ENCODE measurements around the gene ABHD5. TPM values are rescaled to one million over a fixed set of nuclear protein-coding genes. Genes with fewer than 3 reads are reported as not detected.

ABHD5 gene
- polyA plus RNA-seq, 1 of the 3 experiments (the other 2 are of a cell fraction) = 10.4 TPM

GRCh38 chr3:43718296-43718695 lies 27.6 kb downstream of the ABHD5 start:
- H3K4me2 ChIP-seq = no peak overlapping the region
- H3K36me3 ChIP-seq (replicated peaks in 1 of 2; ENCODE audit: control insufficient read depth in 1 of 2, insufficient read depth in 2 of 2, low read length in 1 of 2) = peaks cover 30 to 42% of the 10 kb centered on the region in 2 experiments
- H3K79me2 ChIP-seq (ENCODE audit: insufficient read depth) = no peaks in the 10 kb centered on the region
- no peaks in the 10 kb centered on the region for H4K20me1 ChIP-seq (ENCODE audit: insufficient read depth)
- no peak overlapping the region for H3K27ac ChIP-seq (ENCODE audit: low read depth in 2 of 2, low read length in 1 of 2)
- no peaks in the 10 kb centered on the region for H3K9me3 ChIP-seq
- H3F3A ChIP-seq (replicated peaks; ENCODE audit: insufficient read depth) = no peaks in the 10 kb centered on the region
- ChIA-PET CTCF (no interaction called here), POLR2A (no interaction called here)
- 94% methylated on average over 2 of the region's 2 CpGs for WGBS (ENCODE audit: low lambda C conversion rate)
- H3K4me1 ChIP-seq (ENCODE audit: control insufficient read depth in 1 of 2, insufficient read depth in 2 of 2, low read depth in 1 of 2, low read length in 1 of 2) = no peaks in the 10 kb centered on the region
- H3K4me3 ChIP-seq (ENCODE audit: low read depth in 2 of 2, low read length in 1 of 2) = no peak overlapping the region
- no peak for DNase-seq
- no peak overlapping the region for H2AFZ ChIP-seq (ENCODE audit: low read depth)
- H3K9me2 ChIP-seq = no peaks in the 10 kb centered on the region
- TF ChIP-seq YY1 (IDR thresholded peaks at IDR 0.05; ENCODE audit: low read depth) (no peak), NFIC (IDR thresholded peaks at IDR 0.05; ENCODE audit: borderline replicate concordance) (no peak), FOXJ3 (CRISPR knock-in tag; IDR thresholded peaks at IDR 0.05) (no peak)
- H3K27me3 ChIP-seq (ENCODE audit: insufficient read depth) = no peaks in the 10 kb centered on the region
- H3K9ac ChIP-seq = no peak overlapping the region

- WGBS (ENCODE audit: low lambda C conversion rate) = 62% methylated on average over 3 of the region's 3 CpGs
These were observed 32.5 kb downstream of the ABHD5 start for GRCh38 chr3:43723121-43723734.

GRCh38 chr3:43726521-43726920 lies 35.8 kb downstream of the ABHD5 start:
- POLR2A ChIA-PET = no interaction called here
- peaks cover 0 to 3% of the 10 kb centered on the region in 2 experiments for H3K36me3 ChIP-seq (replicated peaks in 1 of 2; ENCODE audit: control insufficient read depth in 1 of 2, insufficient read depth in 2 of 2, low read length in 1 of 2)
- no peaks in the 10 kb centered on the region for H3K9me3 ChIP-seq
- H3K79me2 ChIP-seq (ENCODE audit: insufficient read depth) = no peaks in the 10 kb centered on the region
- H3F3A ChIP-seq (replicated peaks; ENCODE audit: insufficient read depth) = no peaks in the 10 kb centered on the region
- no peak overlapping the region for H3K4me3 ChIP-seq (ENCODE audit: low read depth in 2 of 2, low read length in 1 of 2)
- 96% methylated on average over 3 of the region's 4 CpGs for WGBS (ENCODE audit: low lambda C conversion rate)
- no peak overlapping the region for H2AFZ ChIP-seq (ENCODE audit: low read depth)
- no peak overlapping the region for H3K9ac ChIP-seq
- CTCF ChIA-PET = interaction anchor here (1.4 kb wide), 1 partner anchor 11 kb away, joined by 4 read pairs; no protein-coding TSS in a partner anchor
- DNase-seq = no peak
- H3K27me3 ChIP-seq (ENCODE audit: insufficient read depth) = no peaks in the 10 kb centered on the region
- H3K27ac ChIP-seq (ENCODE audit: low read depth in 2 of 2, low read length in 1 of 2) = no peak overlapping the region
- no peaks in the 10 kb centered on the region for H4K20me1 ChIP-seq (ENCODE audit: insufficient read depth)
- H3K4me1 ChIP-seq (ENCODE audit: control insufficient read depth in 1 of 2, insufficient read depth in 2 of 2, low read depth in 1 of 2, low read length in 1 of 2) = no peaks in the 10 kb centered on the region
- H3K4me2 ChIP-seq = no peak overlapping the region
- no peak for TF ChIP-seq POLR2AphosphoS5 (IDR thresholded peaks at IDR 0.05; ENCODE audit: low read depth, low read length)
- TF ChIP-seq USF1 (IDR thresholded peaks at IDR 0.05; ENCODE audit: borderline replicate concordance, low read depth) = no peak
- TF ChIP-seq CTCF (IDR thresholded peaks at IDR 0.05) = no peak
- TF ChIP-seq EP300 (IDR thresholded peaks at IDR 0.05; ENCODE audit: borderline replicate concordance in 1 of 2, low read depth in 1 of 2, low read length in 1 of 2) = no peak
- no peaks in the 10 kb centered on the region for H3K9me2 ChIP-seq

More at GRCh38 chr3:43723121-43723734, 32.5 kb downstream of the ABHD5 start:
- H3F3A ChIP-seq (replicated peaks; ENCODE audit: insufficient read depth) = no peaks in the 10 kb centered on the region
- ChIA-PET POLR2A (no interaction called here), CTCF (interaction anchor here (0.6 kb wide), 1 partner anchor 1156 kb away, joined by 3 read pairs; no protein-coding TSS in a partner anchor)
- no peaks in the 10 kb centered on the region for H3K4me1 ChIP-seq (ENCODE audit: control insufficient read depth in 1 of 2, insufficient read depth in 2 of 2, low read depth in 1 of 2, low read length in 1 of 2)
- no peaks in the 10 kb centered on the region for H3K79me2 ChIP-seq (ENCODE audit: insufficient read depth)
- peak overlapping the region; percentile 41 for H3K9ac ChIP-seq
- H3K4me2 ChIP-seq = no peak overlapping the region
- H3K36me3 ChIP-seq (replicated peaks in 1 of 2; ENCODE audit: control insufficient read depth in 1 of 2, insufficient read depth in 2 of 2, low read length in 1 of 2) = peaks cover 22 to 23% of the 10 kb centered on the region in 2 experiments
- H3K27me3 ChIP-seq (ENCODE audit: insufficient read depth) = no peaks in the 10 kb centered on the region
- H3K9me2 ChIP-seq = no peaks in the 10 kb centered on the region
- no peak overlapping the region for H3K4me3 ChIP-seq (ENCODE audit: low read depth in 2 of 2, low read length in 1 of 2)
- no peak for DNase-seq
- no peaks in the 10 kb centered on the region for H4K20me1 ChIP-seq (ENCODE audit: insufficient read depth)
- TF ChIP-seq TCF12 (IDR thresholded peaks at IDR 0.05) (no peak), MEF2A (IDR thresholded peaks at IDR 0.05; ENCODE audit: borderline replicate concordance, low read depth) (0 out of 2 replicates have a peak, but pooled peaks have one; percentile 36), FOXJ3 (CRISPR knock-in tag; IDR thresholded peaks at IDR 0.05) (no peak), EP300 (IDR thresholded peaks at IDR 0.05; ENCODE audit: borderline replicate concordance in 1 of 2, low read depth in 1 of 2, low read length in 1 of 2) (no peak), USF1 (IDR thresholded peaks at IDR 0.05; ENCODE audit: borderline replicate concordance, low read depth) (no peak)
- no peak overlapping the region for H2AFZ ChIP-seq (ENCODE audit: low read depth)
- no peaks in the 10 kb centered on the region for H3K9me3 ChIP-seq
- peak overlapping the region in 1 of 2 experiments; percentile 66; a peak in 2 of 4 replicates for H3K27ac ChIP-seq (ENCODE audit: low read depth in 2 of 2, low read length in 1 of 2)
